ENCODE measurements around the gene FIGNL2. TPM values are rescaled to one million over a fixed set of nuclear protein-coding genes. Genes with fewer than 3 reads are reported as not detected.

Gene FIGNL2
- total and polyA plus RNA-seq, 10 donors: 0.20 to 3.0 (median 1.4) TPM

DNA sequence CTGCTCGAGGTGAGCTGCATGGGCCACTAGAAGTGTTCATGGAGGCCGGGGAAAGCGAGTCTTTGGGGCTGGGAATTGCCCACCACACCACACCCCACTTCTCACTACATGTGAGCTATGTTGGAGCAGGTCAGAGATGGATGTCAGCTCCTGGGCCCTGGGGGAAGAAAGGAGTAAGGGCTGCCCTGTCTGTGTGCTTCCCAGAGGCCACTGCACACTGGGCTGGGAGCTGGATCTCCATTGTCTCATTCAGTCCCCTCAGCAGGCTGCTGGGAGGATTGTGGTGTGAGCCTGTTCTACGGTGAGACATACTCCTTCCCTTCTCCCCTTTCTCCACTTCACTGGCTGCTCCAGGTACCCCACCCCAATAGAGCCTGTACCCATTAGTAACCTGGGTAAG lies 10.5 kb downstream of the FIGNL2 start:
- Histone ChIP-seq H3K27me3 (replicated peaks in 1 of 7) (peaks cover 0 to 65% (median 0%) of the 10 kb centered on the region in 7 donors), H3K36me3 (no peaks in the 10 kb centered on the region), H3K9me3 (no peaks in the 10 kb centered on the region), H3K4me1 (peaks cover under 1 to 17% (median 6%) of the 10 kb centered on the region in 6 donors), H3K27ac (no peak overlapping the region), H3K4me3 (no peak overlapping the region)
- WGBS, 5 donors: 69 to 88% (median 79%) methylated on average over 4 of the region's 4 CpGs
- TF ChIP-seq, protein P1, sequence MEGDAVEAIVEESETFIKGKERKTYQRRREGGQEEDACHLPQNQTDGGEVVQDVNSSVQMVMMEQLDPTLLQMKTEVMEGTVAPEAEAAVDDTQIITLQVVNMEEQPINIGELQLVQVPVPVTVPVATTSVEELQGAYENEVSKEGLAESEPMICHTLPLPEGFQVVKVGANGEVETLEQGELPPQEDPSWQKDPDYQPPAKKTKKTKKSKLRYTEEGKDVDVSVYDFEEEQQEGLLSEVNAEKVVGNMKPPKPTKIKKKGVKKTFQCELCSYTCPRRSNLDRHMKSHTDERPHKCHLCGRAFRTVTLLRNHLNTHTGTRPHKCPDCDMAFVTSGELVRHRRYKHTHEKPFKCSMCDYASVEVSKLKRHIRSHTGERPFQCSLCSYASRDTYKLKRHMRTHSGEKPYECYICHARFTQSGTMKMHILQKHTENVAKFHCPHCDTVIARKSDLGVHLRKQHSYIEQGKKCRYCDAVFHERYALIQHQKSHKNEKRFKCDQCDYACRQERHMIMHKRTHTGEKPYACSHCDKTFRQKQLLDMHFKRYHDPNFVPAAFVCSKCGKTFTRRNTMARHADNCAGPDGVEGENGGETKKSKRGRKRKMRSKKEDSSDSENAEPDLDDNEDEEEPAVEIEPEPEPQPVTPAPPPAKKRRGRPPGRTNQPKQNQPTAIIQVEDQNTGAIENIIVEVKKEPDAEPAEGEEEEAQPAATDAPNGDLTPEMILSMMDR (IDR thresholded peaks at IDR 0.05 in 8 of 11, conservative IDR thresholded peaks at IDR 0.05 in 3 of 11): no peak
- TF ChIP-seq POLR2AphosphoS5 (IDR thresholded peaks at IDR 0.05) (no peak), POLR2A (IDR thresholded peaks at IDR 0.05) (no peak)
- intact Hi-C loops (cut with DNase I; ENCODE audit: low total_unique reads): no loop called here
- DNase-seq: no peak

DNA sequence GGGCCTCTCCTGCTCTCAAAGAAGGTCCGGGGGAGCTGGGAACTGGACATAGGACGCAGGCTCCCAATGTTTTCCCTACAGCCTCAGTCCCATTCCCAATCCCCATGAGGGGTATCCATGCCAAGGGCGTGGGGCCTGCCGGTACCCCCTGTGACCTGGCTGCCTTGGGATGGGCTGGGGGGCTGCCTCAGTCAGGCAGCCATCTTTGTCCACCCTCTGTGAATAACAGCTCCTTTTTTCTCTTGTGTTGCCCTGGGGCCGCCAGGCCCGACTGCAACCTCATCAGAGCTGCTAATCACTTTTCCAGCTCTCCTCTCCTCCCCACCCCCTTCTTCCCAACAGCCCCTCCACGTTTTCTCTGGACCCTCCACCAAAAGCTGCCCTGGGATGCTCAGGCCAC lies 11.2 kb downstream of the FIGNL2 start:
- intact Hi-C loops (cut with DNase I; ENCODE audit: low total_unique reads): no loop called here
- TF ChIP-seq, protein P1 (IDR thresholded peaks at IDR 0.05 in 8 of 11, conservative IDR thresholded peaks at IDR 0.05 in 3 of 11): no peak
- TF ChIP-seq POLR2A (IDR thresholded peaks at IDR 0.05) (no peak), POLR2AphosphoS5 (IDR thresholded peaks at IDR 0.05) (no peak)
- H3K9me3 ChIP-seq: no peaks in the 10 kb centered on the region
- H3K27me3 ChIP-seq (replicated peaks in 1 of 7): peaks cover 0 to 65% (median 0%) of the 10 kb centered on the region in 7 donors
- WGBS, 5 donors: 74 to 86% (median 85%) methylated on average over 7 of the region's 7 CpGs
- no peak for DNase-seq
- H3K4me1 ChIP-seq: peaks cover 8 to 24% (median 13%) of the 10 kb centered on the region in 6 donors
- H3K4me3 ChIP-seq: no peak overlapping the region
- H3K27ac ChIP-seq: no peak overlapping the region
- no peaks in the 10 kb centered on the region for H3K36me3 ChIP-seq

DNA sequence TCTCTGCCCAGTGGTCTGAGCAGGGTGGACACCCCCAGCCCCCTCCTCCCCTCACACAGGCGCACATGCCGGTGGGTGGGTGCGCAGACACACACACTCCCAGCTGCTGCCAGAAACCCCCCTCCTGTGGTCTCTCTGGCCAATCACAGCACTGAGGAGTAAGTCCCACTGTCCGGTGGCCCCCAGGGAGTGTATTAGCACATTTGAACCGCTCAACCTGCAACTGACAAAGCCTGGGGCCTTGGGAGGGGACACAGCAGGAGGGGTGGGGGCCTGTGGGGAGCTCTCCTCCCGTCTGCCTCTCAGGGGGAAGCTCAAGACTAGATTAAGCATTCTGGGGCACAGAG lies 11.7 kb downstream of the FIGNL2 start:
- TF ChIP-seq POLR2A (IDR thresholded peaks at IDR 0.05): no peak
- TF ChIP-seq POLR2AphosphoS5 (IDR thresholded peaks at IDR 0.05): no peak
- TF ChIP-seq, protein P1 (IDR thresholded peaks at IDR 0.05 in 8 of 11, conservative IDR thresholded peaks at IDR 0.05 in 3 of 11): no peak
- Histone ChIP-seq H3K4me3 (no peak overlapping the region), H3K27ac (no peak overlapping the region), H3K36me3 (no peaks in the 10 kb centered on the region), H3K4me1 (peaks cover 9 to 29% (median 16%) of the 10 kb centered on the region in 6 donors), H3K9me3 (no peaks in the 10 kb centered on the region), H3K27me3 (replicated peaks in 1 of 7) (peaks cover 0 to 66% (median 0%) of the 10 kb centered on the region in 7 donors)
- no peak for DNase-seq
- 40 to 88% (median 84%) methylated on average over 3 to 6 of the region's 6 CpGs for WGBS, 5 donors
- intact Hi-C loops (cut with DNase I; ENCODE audit: low total_unique reads): no loop called here

DNA sequence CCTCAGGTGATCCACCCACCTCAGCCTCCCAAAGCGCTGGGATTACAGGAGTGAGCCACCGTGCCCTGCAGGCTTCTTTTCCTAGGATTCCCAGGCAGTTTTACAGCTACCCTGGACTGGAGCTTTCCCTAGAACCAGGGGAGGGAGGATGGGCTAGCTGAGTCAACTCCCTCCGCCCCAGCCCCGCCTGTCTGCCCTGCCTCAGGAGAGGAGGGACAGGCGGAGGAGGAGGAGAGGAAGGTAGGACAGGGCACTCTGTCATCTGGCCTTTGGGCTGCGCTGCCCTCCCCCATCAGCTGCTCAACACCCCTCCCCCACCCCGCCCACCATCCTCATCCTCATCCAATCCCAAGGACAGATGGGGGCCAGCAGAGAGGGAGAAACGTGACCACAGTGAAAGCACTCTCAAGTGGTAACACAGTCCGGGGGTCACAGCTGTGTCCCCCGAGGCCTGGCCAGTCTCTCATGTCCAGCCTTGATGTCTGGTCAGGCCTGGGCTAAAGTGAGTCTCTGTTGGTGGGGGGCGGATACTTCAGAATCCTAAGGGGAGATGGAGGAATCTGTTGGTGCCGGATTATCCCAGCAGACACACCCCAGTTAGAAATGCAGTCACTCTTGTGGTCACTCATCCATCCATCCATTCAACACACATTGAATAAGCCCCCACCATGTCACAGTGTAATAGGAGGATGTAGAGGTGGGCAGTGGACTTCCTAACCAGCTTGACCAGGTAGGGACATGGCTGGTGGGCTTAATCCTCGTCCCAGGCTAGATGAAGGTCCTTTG lies 12.3 kb downstream of the FIGNL2 start:
- Histone ChIP-seq H3K4me1 (peaks cover 9 to 34% (median 17%) of the 10 kb centered on the region in 6 donors), H3K36me3 (no peaks in the 10 kb centered on the region), H3K4me3 (no peak overlapping the region), H3K9me3 (no peaks in the 10 kb centered on the region), H3K27ac (no peak overlapping the region), H3K27me3 (replicated peaks in 1 of 7) (peaks cover 0 to 71% (median 0%) of the 10 kb centered on the region in 7 donors)
- TF ChIP-seq, protein P1 (IDR thresholded peaks at IDR 0.05 in 8 of 11, conservative IDR thresholded peaks at IDR 0.05 in 3 of 11): no peak
- TF ChIP-seq POLR2A (IDR thresholded peaks at IDR 0.05): no peak
- no peak for DNase-seq
- intact Hi-C loops (cut with DNase I; ENCODE audit: low total_unique reads): no loop called here
- WGBS, 5 donors: 61 to 82% (median 75%) methylated on average over 12 to 13 of the region's 13 CpGs

All from spleen (tissue), 11 donors.